IPS DF 4.7 (cell line): ENCODE data around the gene MRPL55.
A peak's percentile ranks its signal among the peaks of the same experiment; 100 is the strongest.

Experiments used
- DNase-seq: peaks from one replicate; pipeline ENCODE4 v3.0.0-alpha.2; 2013; ENCODE audit warnings: low spot score; ENCODE audit errors: extremely low read depth

Gene MRPL55

DNA sequence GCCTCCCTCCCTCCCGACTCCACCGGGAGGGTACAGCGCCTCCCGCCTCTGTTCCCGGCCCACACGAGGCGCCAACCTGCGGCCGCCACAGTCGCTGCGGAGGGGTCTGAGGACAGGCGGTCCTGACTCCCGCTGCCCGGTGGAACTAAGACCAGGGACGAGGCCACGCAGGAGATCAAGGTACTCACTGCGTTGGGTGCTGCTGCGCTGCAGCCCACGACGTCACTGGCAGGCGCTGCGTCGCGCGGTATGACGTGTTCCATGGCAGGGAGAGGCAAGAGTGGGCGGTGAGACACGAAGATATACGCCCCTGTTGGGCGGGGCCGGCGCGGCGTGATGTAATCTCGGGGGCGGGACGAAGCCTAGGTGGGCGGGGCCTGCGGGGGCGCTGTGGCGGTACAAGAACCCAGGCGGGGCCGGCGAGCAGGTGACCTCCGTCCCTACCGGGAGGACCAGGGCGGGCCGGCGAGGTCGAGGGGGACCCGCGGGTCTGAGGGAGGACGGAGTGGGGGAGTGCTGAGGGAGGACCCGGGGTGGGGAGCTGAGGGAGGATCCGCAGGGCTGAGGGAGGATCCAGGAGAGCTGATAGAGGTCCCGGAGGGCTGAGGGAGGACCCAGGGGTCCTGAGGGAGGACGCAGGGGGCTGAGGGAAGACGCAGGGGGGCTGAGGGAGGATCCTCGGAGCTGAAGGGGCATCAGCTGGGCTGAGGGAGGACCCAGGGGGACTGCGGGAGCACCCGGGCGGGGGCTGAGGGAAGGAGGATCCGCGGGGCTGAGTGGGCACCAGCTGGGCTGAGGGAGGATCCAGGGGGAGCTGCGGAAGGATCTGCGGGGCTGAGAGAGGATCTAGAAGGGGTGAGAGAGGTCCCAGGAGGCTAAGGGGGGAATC is at the start of gene MRPL55:
TSS of gene MRPL55 (minus strand) at position 227 of the 889 bp plus-strand sequence. CDS start 1,039 bp downstream, outside the sequence.
- DNase-seq, result peak; percentile 41

DNA sequence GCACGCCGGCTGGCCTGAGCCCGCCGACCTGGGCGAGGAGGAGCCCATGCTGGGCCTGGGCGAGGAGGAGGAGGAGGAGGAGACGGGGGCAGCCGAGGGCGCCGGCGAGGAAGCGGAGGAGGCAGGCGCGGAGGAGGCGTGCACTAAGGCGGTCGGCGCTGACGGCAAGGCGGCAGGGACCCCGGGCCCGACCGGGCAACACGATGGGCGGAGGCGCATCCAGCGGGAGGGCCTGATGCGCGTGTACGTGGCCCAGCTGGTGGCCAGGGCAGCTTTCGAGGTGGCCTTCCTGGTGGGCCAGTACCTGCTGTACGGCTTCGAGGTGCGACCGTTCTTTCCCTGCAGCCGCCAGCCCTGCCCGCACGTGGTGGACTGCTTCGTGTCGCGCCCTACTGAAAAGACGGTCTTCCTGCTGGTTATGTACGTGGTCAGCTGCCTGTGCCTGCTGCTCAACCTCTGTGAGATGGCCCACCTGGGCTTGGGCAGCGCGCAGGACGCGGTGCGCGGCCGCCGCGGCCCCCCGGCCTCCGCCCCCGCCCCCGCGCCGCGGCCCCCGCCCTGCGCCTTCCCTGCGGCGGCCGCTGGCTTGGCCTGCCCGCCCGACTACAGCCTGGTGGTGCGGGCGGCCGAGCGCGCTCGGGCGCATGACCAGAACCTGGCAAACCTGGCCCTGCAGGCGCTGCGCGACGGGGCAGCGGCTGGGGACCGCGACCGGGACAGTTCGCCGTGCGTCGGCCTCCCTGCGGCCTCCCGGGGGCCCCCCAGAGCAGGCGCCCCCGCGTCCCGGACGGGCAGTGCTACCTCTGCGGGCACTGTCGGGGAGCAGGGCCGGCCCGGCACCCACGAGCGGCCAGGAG is 49.3 kb upstream of the MRPL55 start:
- DNase-seq, result no peak

DNA sequence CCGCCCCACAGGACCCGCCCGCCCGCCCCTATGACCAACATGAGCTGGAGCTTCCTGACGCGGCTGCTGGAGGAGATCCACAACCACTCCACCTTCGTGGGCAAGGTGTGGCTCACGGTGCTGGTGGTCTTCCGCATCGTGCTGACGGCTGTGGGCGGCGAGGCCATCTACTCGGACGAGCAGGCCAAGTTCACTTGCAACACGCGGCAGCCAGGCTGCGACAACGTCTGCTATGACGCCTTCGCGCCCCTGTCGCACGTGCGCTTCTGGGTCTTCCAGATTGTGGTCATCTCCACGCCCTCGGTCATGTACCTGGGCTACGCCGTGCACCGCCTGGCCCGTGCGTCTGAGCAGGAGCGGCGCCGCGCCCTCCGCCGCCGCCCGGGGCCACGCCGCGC is 48.6 kb upstream of the MRPL55 start:
- no peak for DNase-seq

- no peak for DNase-seq
These were observed 48.0 kb upstream of the MRPL55 start for GRCh38 chr1:228156941-228157728.

- no peak for DNase-seq
These were observed 47.4 kb upstream of the MRPL55 start for GRCh38 chr1:228156515-228156881.

DNA sequence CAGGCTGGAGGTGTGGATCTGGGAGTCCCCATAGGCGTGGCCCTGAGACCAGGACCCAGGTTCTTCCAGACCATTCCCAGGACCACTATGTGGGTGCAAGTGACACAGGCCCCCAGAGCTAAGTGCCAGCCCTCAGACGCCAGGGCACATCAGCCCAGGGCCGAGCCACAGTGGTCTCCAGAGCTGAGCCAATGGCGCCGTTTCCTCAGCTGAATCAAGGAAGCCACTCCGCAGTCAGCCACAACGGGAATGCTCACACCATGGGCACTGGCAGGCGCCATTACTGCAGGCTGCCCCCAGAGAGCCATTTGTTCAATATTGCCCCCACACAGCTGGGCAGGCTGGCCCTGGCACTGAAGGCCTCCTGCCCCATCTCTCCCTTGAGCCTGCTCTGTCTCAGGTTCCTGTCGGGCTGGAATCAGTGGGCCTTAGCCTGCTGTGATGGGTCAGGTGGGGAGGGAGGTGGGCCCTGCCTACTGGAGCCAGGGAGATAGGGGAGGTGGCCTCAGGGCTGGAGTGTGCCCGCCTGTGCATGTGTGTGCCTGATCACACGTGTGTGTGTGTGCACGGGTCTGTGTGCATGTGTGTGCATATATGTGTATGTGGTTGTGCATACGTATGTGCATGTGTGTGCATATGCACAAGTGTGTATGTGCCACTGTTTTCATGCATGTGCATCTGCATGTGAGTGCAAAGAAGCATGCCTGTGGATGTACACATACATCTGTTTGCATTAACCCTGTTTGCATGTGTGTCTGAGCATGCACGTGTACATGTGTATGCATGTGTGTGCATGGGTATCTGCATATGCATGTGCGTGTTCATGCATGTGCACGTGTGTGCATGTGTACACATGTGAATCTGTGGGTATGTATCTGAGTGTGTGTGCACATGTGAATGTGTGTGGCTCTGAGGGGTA is 46.8 kb upstream of the MRPL55 start:
- DNase-seq, result no peak

DNA sequence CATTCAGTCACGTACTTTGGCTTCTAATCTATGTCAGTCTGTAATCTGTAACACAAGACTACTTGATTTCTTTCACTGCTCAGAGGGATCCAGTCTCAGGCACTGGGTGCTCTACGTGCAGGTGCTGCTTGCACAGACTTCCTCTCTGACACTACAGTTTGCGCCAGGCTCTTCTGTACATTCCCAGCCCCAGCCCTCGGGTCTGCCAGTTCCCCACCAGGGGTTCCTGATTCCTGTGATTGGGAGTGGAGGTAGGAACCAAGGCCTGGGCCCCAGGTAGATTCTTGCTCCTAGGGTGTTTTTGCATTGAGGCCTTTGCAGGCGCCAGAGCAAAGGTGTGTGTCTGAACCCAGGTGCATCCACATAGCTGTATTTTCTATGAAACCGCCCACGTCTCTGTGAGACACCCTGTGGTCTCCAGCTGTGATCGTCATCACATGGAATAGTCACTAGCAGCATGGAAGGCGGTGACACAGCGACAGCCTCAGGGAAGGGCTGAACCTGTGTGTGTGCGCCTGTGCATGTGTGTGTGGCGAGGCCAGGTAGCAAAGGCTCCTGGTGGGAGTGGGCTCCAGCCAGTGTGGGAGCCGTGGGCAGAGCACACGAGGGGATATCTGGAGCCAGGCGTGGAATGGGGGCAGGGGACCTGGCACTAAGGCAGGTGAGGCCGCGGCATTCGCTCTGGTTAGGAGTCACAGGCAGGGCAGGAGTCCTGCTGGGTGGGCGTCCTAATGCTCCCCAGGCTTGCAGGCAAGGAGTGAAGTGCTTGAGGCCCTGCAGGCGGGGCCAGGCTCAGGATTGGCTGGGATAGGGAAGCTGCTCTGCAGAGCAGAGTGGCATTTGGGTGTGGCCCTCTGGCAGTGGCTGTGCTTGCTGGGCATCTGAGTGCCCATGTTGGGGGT is 45.8 kb upstream of the MRPL55 start:
- DNase-seq, result no peak

DNA sequence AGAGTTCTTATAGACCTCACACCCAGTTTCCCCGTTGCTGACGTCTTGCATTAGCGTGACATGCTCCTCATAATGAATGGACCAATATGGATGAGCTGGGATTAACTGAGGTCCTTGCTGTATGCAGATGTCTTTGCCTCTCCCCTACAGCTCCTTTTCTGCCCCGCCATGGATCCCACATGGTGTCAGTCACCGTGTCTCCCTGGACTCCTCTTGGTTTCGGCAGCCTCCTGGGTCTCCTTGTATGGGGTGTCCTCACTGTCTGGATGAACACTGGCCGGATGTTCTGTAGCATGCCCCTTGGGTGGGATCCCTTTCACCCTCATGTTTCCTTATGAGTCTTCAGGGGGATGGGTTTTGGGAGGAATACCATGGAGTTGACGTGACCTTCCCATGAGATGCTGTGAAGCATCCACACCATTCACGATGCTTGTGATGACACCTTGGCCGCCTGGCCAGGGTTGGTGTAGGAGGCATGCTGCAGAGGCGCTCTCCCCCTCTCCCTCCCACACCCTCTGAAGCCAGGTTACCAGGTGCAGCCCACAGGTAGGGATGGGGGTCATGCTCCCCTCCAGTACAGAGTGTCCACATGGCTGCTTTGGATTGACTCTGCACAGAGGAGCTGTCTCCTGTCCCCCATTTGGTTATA is 45.0 kb upstream of the MRPL55 start:
- DNase-seq, result no peak

GRCh38 chr1:228152918-228153258 is 43.8 kb upstream of the MRPL55 start:
- DNase-seq, result no peak

DNA sequence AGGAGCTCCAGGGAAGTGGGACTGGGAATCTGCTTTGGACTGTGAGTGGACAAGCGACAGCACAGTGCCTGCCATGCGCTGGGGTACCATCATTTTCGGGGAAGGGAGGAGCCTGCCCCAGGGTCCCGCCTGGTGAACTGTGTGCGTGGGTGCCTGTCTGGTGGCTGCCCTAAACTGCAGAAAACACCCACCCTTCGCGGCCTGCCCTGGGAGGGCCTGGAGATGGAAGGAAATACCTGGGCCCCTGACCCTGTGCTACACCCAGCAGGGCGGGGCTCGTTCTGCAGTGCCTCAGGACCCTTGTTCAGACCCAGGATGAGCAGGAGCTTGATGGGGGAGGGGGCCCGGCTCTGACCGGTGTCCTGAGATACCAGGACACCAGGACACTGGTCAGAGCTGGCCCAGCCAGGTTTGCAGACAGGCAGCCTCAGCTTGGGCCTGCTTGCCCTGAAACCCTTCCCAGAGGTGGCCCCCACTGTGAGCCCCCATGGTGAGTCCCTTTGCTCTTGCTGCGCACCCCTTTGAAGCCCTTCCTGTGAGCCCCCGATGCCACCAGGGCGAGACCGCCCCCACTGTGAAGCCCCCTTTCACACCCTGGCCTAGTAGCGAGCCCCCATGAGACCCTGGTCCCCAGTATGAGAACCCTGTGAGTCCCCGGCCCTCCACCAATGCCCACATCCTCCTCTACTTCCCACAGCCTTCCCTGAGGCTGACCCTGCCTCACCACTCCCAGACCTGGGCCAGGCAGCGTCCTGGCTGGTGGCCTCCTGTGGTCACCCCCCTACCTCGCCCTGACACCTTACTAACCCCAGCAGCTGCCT is 43.2 kb upstream of the MRPL55 start:
- DNase-seq, result no peak

- DNase-seq, result no peak
These were observed 42.3 kb upstream of the MRPL55 start for GRCh38 chr1:228151180-228151925.

- DNase-seq, result no peak
These were observed 41.5 kb upstream of the MRPL55 start for GRCh38 chr1:228150461-228151179.

DNA sequence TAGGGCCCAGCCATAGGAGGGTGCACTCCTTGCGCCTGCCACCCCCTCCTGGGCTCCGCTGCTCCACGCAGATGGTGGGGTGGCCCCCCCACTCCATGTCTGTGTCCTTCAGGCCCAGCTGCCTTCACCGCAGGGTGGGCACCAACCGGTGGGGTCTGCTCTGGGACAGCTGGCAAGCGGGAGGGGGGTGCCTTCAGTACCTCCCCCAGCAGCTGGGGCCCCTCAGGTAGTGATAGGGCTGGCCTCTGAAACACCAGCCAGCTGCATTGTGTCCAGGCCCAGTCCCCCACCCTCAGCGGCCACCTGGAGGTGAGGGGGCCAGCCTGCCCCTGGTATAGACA is 41.0 kb upstream of the MRPL55 start:
- no peak for DNase-seq

DNA sequence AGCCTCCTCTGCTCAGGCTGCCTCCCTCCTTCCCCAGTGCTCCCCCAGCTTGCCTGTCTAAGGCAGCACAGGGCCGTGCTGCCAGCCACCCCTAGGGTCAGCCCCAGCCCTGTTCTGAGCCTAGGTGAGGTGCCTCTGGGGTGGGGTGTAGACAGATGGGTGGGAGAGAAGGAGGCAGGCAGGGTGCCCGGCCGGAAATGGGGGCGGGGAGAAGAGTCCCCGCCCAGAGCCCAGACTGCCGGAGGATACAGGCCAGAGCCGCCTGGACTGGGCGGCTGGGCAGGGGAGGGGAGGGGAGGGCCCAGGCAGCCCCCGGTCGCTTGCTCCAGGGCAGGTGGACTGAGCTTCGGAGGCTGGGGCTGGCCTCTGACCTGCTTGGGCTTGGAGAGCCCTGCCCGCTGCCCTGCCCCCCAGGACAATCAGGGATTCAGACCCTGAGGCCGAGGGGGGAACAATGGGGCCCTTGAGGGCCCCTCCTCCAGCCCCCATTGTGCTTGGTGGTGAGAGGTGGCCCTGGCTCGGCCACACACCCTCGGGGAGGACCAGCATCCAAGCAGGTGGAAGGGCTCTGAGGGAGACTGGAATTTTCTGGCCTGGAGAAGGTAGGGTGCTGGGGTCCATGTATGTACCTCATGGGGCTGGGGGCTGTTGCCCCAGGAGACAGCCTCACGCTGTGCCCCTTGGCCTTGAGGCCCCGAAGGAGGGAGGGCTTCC is 40.5 kb upstream of the MRPL55 start, which contains the start of gene GJC2:
TSS of gene GJC2 (plus strand) at position 525 of the 714 bp plus-strand sequence. CDS start 7,829 bp downstream, outside the sequence.
- DNase-seq, result no peak

DNA sequence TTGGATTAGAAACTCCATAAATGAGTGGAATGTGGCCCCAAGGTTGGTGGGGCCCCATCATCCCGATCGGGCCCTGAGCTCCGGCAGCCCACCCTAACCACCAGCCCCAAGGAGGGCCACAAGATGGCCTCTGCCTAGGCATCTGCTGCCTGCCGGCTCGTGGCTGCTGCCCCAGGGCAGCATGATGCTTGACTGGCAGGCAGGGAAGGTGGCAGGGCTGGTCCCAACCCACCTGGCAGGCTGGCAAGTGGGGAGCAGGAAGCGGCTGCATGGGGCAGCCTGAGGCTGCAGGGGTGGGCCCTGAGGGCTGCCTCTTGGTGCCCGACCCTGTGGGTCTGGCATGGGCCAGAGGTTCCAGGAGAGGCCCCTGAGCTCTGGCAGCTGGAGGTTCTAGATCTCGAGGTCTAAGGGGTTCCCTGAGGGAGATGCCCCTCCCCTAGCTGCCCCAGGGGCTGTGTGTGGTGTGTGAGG is 39.9 kb upstream of the MRPL55 start:
- DNase-seq, result no peak
